Loucy (cell line): ENCODE data around the gene RHOD.

Experiments
- CTCF ChIP-seq: fragments of 200-600 bp; sonication (generic); conservative IDR thresholded peaks from 2 replicates; pipeline ENCODE4 v1.5.1; 2014; ENCODE audit warnings: mild to moderate bottlenecking, antibody characterized with exemption, low read length
- EZH2phosphoT487 ChIP-seq: fragments of 200-600 bp; IDR thresholded peaks from 2 replicates; pipeline ENCODE4 v1.6.1; 2018; ENCODE audit warnings: antibody characterized with exemption, mild to moderate bottlenecking, moderate library complexity, borderline replicate concordance

DNA sequence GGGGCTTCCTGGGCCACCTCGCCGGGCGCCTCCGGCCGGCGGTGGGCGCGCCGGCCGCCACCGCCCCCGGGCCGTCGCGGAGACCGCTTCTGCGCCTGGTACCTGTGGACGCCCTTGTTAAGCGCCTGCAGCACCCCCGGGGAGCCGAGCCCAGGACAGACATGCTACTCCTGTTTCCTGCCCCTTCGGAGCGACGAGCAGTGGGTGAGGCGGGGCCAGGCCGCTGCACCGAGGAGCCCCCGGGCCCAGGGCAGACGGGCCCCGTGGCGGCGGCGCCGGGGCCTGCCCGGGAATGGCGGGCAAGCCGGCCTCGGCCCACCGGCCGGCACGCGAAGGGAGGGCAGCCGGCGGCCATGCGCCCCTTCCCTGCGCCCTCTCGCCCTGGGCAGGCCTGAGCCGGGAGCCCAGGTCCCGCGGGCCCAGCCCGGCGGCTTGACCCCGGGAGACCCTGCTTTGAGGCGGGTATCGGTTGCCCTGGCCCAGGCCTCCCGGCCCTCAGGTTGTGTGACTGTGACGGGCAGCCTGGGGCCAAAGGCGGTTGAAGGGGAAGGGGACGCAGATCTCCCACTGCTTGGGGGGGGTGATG, 61.6 kb downstream of the RHOD start:
- TF ChIP-seq CTCF (no peak), EZH2phosphoT487 (no peak)
